Fibroblast of lung (primary cell): Measurements from ENCODE around the gene DLX2. TPM values are rescaled to one million over a fixed set of nuclear protein-coding genes. Genes with fewer than 3 reads are reported as not detected.

Source experiments
- DNase-seq, 2 donors: peaks; one replicate each; pipeline versions ENCODE4 v3.0.0 to v3.0.0-alpha.2; 2010; ENCODE audit warnings: low read depth in 2 of 2
- H2AFZ ChIP-seq: 2 replicates; pipeline ENCODE4 v1.5.1; 2012; ENCODE audit warnings: low read length, control low read depth, inconsistent platforms
- H3K27ac ChIP-seq: 2 replicates; pipeline ENCODE4 v1.5.1; 2011; ENCODE audit warnings: low read length, control low read depth; ENCODE audit not compliant: insufficient read depth
- H3K27me3 ChIP-seq: 2 replicates; pipeline ENCODE4 v1.5.1; 2011; ENCODE audit warnings: mild to moderate bottlenecking, low read length; ENCODE audit not compliant: control insufficient read depth, insufficient read depth
- H3K36me3 ChIP-seq: 2 replicates; pipeline ENCODE4 v1.5.1; 2011; ENCODE audit warnings: low read length; ENCODE audit not compliant: control insufficient read depth, insufficient read depth
- H3K4me1 ChIP-seq: 2 replicates; pipeline ENCODE4 v1.5.1; 2011; ENCODE audit warnings: low read length; ENCODE audit not compliant: control insufficient read depth, insufficient read depth; ENCODE audit errors: extremely low read depth
- H3K4me2 ChIP-seq: 2 replicates; pipeline ENCODE4 v1.5.1; 2011; ENCODE audit warnings: low read length, control low read depth; ENCODE audit not compliant: insufficient read depth; ENCODE audit errors: extremely low read depth
- H3K4me3 ChIP-seq, 4 experiments: fragments of 200-600 bp in 1 of 4; sonication (generic) in 1 of 4; replicated peaks in 1 of 4; 2 replicates each; pipeline ENCODE4 v1.5.1; 2011 to 2016; ENCODE audit warnings: low read length in 4 of 4, low read depth in 3 of 4, mild to moderate bottlenecking in 3 of 4, control low read depth in 2 of 4, inconsistent platforms in 1 of 4, mixed read lengths in 1 of 4; ENCODE audit not compliant: insufficient read depth in 1 of 4; ENCODE audit errors: control extremely low read depth in 1 of 4
- H3K79me2 ChIP-seq: 2 replicates; pipeline ENCODE4 v1.5.1; 2012; ENCODE audit warnings: mild to moderate bottlenecking, low read length, inconsistent platforms; ENCODE audit not compliant: control insufficient read depth, insufficient read depth
- H3K9ac ChIP-seq: 2 replicates; pipeline ENCODE4 v1.5.1; 2011; ENCODE audit warnings: mild to moderate bottlenecking, low read length, control low read depth; ENCODE audit not compliant: insufficient read depth
- H3K9me3 ChIP-seq: 2 replicates; pipeline ENCODE4 v1.5.1; 2012; ENCODE audit warnings: low read depth, low read length; ENCODE audit not compliant: control insufficient read depth, insufficient read depth
- H4K20me1 ChIP-seq: 2 replicates; pipeline ENCODE4 v1.5.1; 2011; ENCODE audit warnings: low read length; ENCODE audit not compliant: control insufficient read depth, insufficient read depth; ENCODE audit errors: extremely low read depth
- CTCF ChIP-seq, 2 donors: IDR thresholded peaks in 1 of 2; conservative IDR thresholded peaks in 1 of 2; 1 replicate in 1 of 2; 2 replicates in 1 of 2; pipeline ENCODE4 v1.5.1; 2011 to 2012; ENCODE audit warnings: low read length in 2 of 2, control low read depth in 1 of 2, inconsistent platforms in 1 of 2, low read depth in 1 of 2, mild to moderate bottlenecking in 1 of 2
- EZH2 ChIP-seq: IDR thresholded peaks from 2 replicates; pipeline ENCODE4 v1.5.1; 2012; ENCODE audit warnings: low read length, control low read depth, mild to moderate bottlenecking; ENCODE audit errors: missing control alignments
- polyA plus RNA-seq, 2 donors: library from polyadenylated mRNA; depleted of rRNA in 1 of 2; stranded (reverse) in 1 of 2; unstranded in 1 of 2; fragments of >200 nt; gene quantifications; 2 replicates each; pipeline ENCODE4 v1.2.1, GENCODE V29; 2011 to 2012; ENCODE audit warnings: missing spikeins in 1 of 2
- total RNA-seq: library from RNA; depleted of rRNA; stranded (reverse); fragments of >200 nt; gene quantifications from 2 replicates; pipeline ENCODE4 v1.2.1, GENCODE V29; 2014

The DLX2 gene
- total and polyA plus RNA-seq, 2 donors (not counting 1 experiment from before 2014, with no cell fraction given): not detected

GRCh38 chr2:172103471-172104272 lies 972 bp upstream of the DLX2 start:
- H3K79me2 ChIP-seq: no peaks in the 10 kb centered on the region
- no peaks in the 10 kb centered on the region for H4K20me1 ChIP-seq
- H3K27me3 ChIP-seq: peaks cover 8% of the 10 kb centered on the region
- TF ChIP-seq EZH2: peak; percentile 44
- TF ChIP-seq CTCF (conservative IDR thresholded peaks at IDR 0.05 in 1 of 2, IDR thresholded peaks at IDR 0.05 in 1 of 2; ENCODE audit: low read depth in 1 of 2, low read length in 2 of 2): peak; percentile 83 to 94
- H3K36me3 ChIP-seq: no peaks in the 10 kb centered on the region
- H3K27ac ChIP-seq: no peak overlapping the region
- peak overlapping the region; percentile 60 for H3K4me2 ChIP-seq
- peaks cover 5% of the 10 kb centered on the region for H3K4me1 ChIP-seq
- H3K9me3 ChIP-seq: no peaks in the 10 kb centered on the region
- peak overlapping the region in 2 of 4 experiments; percentile 65 to 75 for H3K4me3 ChIP-seq
- DNase-seq: peak; percentile 78 to 88
- no peak overlapping the region for H2AFZ ChIP-seq
- H3K9ac ChIP-seq: no peak overlapping the region

GRCh38 chr2:172101821-172102390 lies 794 bp downstream of the DLX2 start:
- TF ChIP-seq EZH2: peak; percentile 77
- no peak for TF ChIP-seq CTCF (conservative IDR thresholded peaks at IDR 0.05 in 1 of 2, IDR thresholded peaks at IDR 0.05 in 1 of 2; ENCODE audit: low read depth in 1 of 2, low read length in 2 of 2)
- Histone ChIP-seq H3K4me3 (peak overlapping the region; percentile 57 to 75 (median 64)), H3K4me1 (peaks cover 13% of the 10 kb centered on the region), H3K4me2 (peak overlapping the region; percentile 64), H3K79me2 (no peaks in the 10 kb centered on the region), H3K9me3 (no peaks in the 10 kb centered on the region), H4K20me1 (no peaks in the 10 kb centered on the region), H3K27me3 (peaks cover 8% of the 10 kb centered on the region), H3K9ac (peak overlapping the region; percentile 24), H2AFZ (peak overlapping the region; percentile 64), H3K27ac (peak overlapping the region; percentile 18), H3K36me3 (no peaks in the 10 kb centered on the region)
- no peak for DNase-seq

GRCh38 chr2:172100935-172101820 lies 1.5 kb downstream of the DLX2 start:
- no peaks in the 10 kb centered on the region for H4K20me1 ChIP-seq
- no peaks in the 10 kb centered on the region for H3K36me3 ChIP-seq
- H2AFZ ChIP-seq: no peak overlapping the region
- no peak for DNase-seq
- no peaks in the 10 kb centered on the region for H3K9me3 ChIP-seq
- peaks cover 14% of the 10 kb centered on the region for H3K4me1 ChIP-seq
- H3K27me3 ChIP-seq: peaks cover 8% of the 10 kb centered on the region
- peak overlapping the region in 3 of 4 experiments; percentile 9 to 65 (median 57) for H3K4me3 ChIP-seq
- no peak overlapping the region for H3K9ac ChIP-seq
- H3K4me2 ChIP-seq: peak overlapping the region; percentile 64
- H3K27ac ChIP-seq: no peak overlapping the region
- TF ChIP-seq CTCF (conservative IDR thresholded peaks at IDR 0.05 in 1 of 2, IDR thresholded peaks at IDR 0.05 in 1 of 2; ENCODE audit: low read depth in 1 of 2, low read length in 2 of 2) (no peak), EZH2 (peak; percentile 78)
- no peaks in the 10 kb centered on the region for H3K79me2 ChIP-seq
